Measurements from ENCODE around the gene SPDYE18.
"Not testable (repeated sequence)": the region's sequence is repeated elsewhere in the genome, so short reads cannot be mapped to it uniquely, and the experiment has no call there.

DNA sequence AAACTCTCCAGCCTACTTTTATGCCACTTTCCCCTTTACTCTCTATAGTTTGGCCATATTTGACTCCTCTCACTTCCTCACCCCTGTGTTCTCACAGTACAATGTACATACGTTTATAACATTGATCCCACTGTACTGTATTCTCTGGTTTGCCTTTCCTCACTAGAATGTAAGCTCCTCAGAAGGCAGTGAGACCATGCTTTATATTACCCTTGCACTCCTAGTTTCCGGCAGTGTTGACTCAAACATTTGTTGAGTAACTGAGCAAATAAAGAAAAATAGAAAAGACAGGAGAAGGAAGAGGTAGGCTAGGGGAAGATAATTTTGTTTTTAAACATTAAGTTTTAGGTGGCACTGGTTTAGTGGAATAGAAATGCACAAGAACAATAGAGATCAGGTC lies 17.9 kb upstream of the SPDYE18 start:
- not testable (repeated sequence) for TF ChIP-seq CTCF (IDR thresholded peaks at IDR 0.05; ENCODE audit: low read length); EZH2phosphoT487 (IDR thresholded peaks at IDR 0.05; ENCODE audit: low read length); EZH2 (optimal IDR thresholded peaks at IDR 0.05; ENCODE audit: low read depth, low read length)
